ENCODE data around the gene SNRNP70. TPM values are rescaled to one million over a fixed set of nuclear protein-coding genes. Genes with fewer than 3 reads are reported as not detected.

The SNRNP70 gene
- total and polyA plus RNA-seq, 2 of the 13 experiments (the other 11 are each of a cell fraction or from before 2014, with no cell fraction given) = 150 to 210 TPM

DNA sequence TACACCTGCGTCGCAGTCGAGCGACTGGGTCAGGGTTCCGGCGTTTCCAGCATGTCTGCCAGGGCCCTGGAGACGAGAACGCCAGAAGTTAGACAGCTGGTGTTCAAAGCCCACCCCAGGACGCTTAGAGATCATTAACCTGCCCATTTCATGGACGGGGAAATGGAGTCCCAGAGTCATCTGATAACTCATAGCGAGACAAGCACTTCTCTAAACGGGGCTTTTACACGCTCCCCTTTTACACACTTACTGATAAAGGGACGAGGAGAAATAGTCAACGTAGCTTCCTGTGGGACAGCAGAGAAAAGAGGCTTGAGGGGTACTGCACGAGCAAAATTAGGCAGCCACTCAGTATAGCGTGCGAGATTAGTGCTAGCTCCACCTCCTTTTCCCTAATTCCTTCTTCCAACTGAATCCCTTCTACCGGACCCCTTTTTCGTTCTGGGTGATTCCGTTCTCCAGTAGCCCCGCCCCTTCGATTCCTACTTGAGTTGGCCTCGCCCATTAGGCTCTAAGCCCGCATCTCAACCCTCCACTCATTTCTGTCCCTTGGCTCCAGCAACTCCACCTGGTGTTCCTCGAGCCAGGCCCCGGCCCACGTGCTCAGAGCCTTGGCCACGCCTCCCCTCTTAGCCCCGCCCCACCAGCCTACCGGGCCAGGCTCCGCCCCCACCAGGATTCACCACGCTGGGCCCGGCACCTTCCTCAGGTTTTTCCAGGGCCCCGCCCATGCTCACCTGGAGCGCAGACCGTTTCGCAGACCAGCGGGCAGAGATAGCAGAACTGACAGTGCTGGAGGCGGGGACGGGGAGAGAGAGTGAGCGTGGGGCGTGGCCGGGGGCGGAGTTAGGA, 66.2 kb downstream of the SNRNP70 start (continued):
- TF ChIP-seq ZBTB40 (IDR thresholded peaks at IDR 0.05) = no peak
- no peak for TF ChIP-seq ZBTB40 (CRISPR knock-in tag; IDR thresholded peaks at IDR 0.05)
- TF ChIP-seq, protein P1, sequence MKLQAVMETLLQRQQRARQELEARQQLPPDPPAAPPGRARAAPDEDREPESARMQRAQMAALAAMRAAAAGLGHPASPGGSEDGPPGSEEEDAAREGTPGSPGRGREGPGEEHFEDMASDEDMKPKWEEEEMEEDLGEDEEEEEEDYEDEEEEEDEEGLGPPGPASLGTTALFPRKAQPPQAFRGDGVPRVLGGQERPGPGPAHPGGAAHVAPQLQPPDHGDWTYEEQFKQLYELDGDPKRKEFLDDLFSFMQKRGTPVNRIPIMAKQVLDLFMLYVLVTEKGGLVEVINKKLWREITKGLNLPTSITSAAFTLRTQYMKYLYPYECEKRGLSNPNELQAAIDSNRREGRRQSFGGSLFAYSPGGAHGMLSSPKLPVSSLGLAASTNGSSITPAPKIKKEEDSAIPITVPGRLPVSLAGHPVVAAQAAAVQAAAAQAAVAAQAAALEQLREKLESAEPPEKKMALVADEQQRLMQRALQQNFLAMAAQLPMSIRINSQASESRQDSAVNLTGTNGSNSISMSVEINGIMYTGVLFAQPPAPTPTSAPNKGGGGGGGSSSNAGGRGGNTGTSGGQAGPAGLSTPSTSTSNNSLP (IDR thresholded peaks at IDR 0.05; ENCODE audit: low read depth, low read length) = no peak
- TF ChIP-seq REXO4 (CRISPR knock-in tag; IDR thresholded peaks at IDR 0.05; ENCODE audit: borderline replicate concordance) = no peak
- TF ChIP-seq, protein P2, sequence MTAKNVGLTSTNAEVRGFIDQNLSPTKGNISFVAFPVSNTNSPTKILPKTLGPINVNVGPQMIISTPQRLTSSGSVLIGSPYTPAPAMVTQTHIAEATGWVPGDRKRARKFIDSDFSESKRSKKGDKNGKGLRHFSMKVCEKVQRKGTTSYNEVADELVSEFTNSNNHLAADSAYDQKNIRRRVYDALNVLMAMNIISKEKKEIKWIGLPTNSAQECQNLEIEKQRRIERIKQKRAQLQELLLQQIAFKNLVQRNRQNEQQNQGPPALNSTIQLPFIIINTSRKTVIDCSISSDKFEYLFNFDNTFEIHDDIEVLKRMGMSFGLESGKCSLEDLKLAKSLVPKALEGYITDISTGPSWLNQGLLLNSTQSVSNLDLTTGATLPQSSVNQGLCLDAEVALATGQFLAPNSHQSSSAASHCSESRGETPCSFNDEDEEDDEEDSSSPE (CRISPR knock-in tag; IDR thresholded peaks at IDR 0.05) = peak; percentile 63
- TF ChIP-seq ETV5 (CRISPR knock-in tag; IDR thresholded peaks at IDR 0.05; ENCODE audit: borderline replicate concordance) = no peak
- no peak for TF ChIP-seq HNRNPK (IDR thresholded peaks at IDR 0.05; ENCODE audit: low read depth, low read length, poor library complexity, severe bottlenecking)
- TF ChIP-seq RFX5 (IDR thresholded peaks at IDR 0.05; ENCODE audit: low read depth, low read length) = no peak
- peak; percentile 78; the same call in 1 of the 2 replicates for TF ChIP-seq SP4 (CRISPR knock-in tag; IDR thresholded peaks at IDR 0.05)
- TF ChIP-seq PHB2 (IDR thresholded peaks at IDR 0.05; ENCODE audit: partially characterized antibody) = no peak
- TF ChIP-seq ELF1 (CRISPR knock-in tag; IDR thresholded peaks at IDR 0.05) = peak; percentile 38
- no peak for TF ChIP-seq KDM1A (CRISPR knock-in tag; IDR thresholded peaks at IDR 0.05)
- TF ChIP-seq ZNF619 (CRISPR knock-in tag; IDR thresholded peaks at IDR 0.05) = no peak
- TF ChIP-seq, protein P3, sequence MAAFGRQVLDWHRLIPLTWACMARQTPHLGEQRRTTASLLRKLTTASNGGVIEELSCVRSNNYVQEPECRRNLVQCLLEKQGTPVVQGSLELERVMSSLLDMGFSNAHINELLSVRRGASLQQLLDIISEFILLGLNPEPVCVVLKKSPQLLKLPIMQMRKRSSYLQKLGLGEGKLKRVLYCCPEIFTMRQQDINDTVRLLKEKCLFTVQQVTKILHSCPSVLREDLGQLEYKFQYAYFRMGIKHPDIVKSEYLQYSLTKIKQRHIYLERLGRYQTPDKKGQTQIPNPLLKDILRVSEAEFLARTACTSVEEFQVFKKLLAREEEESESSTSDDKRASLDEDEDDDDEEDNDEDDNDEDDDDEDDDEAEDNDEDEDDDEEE (CRISPR knock-in tag; IDR thresholded peaks at IDR 0.05) = 0 out of 2 replicates have a peak, but pooled peaks have one; percentile 54
- TF ChIP-seq AKAP8 (CRISPR knock-in tag; IDR thresholded peaks at IDR 0.05) = no peak
